ENCODE results near the gene CYSLTR2.
"Not testable (repeated sequence)": the region's sequence is repeated elsewhere in the genome, so short reads cannot be mapped to it uniquely, and the experiment has no call there.

The CYSLTR2 gene

GRCh38 chr13:48661107-48661506 is 7.4 kb downstream of the CYSLTR2 start:
- no peak for TF ChIP-seq CTCF (IDR thresholded peaks at IDR 0.05; ENCODE audit: low read depth, low read length)
- no peaks in the 10 kb centered on the region for H3K9me3 ChIP-seq (ENCODE audit: severe bottlenecking)
- no peaks in the 10 kb centered on the region for H3K36me3 ChIP-seq
- H3K27ac ChIP-seq, result no peak overlapping the region
- DNase-seq, result no peak
- H3K27me3 ChIP-seq (ENCODE audit: insufficient read depth, low read depth, severe bottlenecking), result no peaks in the 10 kb centered on the region
- no peak overlapping the region for H3K4me3 ChIP-seq (ENCODE audit: low read depth, low read length)

DNA sequence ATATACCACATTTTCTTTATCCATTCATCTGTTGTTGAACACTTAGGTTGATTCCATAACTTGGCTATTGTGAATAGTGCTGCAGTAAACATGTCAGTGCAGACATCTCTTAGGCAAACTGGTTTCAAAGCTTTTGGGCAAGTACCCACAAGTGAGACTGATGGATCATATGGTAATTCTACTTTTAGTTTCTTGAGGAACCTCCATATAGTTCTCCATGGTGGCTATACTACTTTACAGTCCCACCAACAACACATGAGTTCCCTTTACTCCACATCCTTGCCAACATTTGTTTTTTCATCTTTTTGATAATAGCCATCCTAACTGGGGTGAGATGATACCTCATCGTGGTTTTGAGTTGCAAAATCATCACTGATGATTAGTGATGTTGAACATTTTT is 8.5 kb downstream of the CYSLTR2 start:
- Histone ChIP-seq H3K27me3 (ENCODE audit: insufficient read depth, low read depth, severe bottlenecking) (no peaks in the 10 kb centered on the region), H3K4me3 (ENCODE audit: low read depth, low read length) (no peak overlapping the region), H3K9me3 (ENCODE audit: severe bottlenecking) (no peaks in the 10 kb centered on the region), H3K27ac (no peak overlapping the region), H3K36me3 (no peaks in the 10 kb centered on the region)
- no peak for TF ChIP-seq CTCF (IDR thresholded peaks at IDR 0.05; ENCODE audit: low read depth, low read length)
- no peak for DNase-seq

GRCh38 chr13:48667136-48667535 is 13.4 kb downstream of the CYSLTR2 start:
- Histone ChIP-seq H3K4me3 (ENCODE audit: low read depth, low read length) (no peak overlapping the region), H3K27me3 (ENCODE audit: insufficient read depth, low read depth, severe bottlenecking) (no peaks in the 10 kb centered on the region), H3K36me3 (no peaks in the 10 kb centered on the region), H3K27ac (no peak overlapping the region), H3K9me3 (ENCODE audit: severe bottlenecking) (no peaks in the 10 kb centered on the region)
- no peak for DNase-seq
- TF ChIP-seq CTCF (IDR thresholded peaks at IDR 0.05; ENCODE audit: low read depth, low read length), result no peak

GRCh38 chr13:48671421-48671820 is 17.7 kb downstream of the CYSLTR2 start:
- DNase-seq; H3K27ac ChIP-seq; H3K9me3 ChIP-seq (ENCODE audit: severe bottlenecking); H3K36me3 ChIP-seq; H3K4me3 ChIP-seq (ENCODE audit: low read depth, low read length); H3K27me3 ChIP-seq (ENCODE audit: insufficient read depth, low read depth, severe bottlenecking): not testable (repeated sequence)

DNA sequence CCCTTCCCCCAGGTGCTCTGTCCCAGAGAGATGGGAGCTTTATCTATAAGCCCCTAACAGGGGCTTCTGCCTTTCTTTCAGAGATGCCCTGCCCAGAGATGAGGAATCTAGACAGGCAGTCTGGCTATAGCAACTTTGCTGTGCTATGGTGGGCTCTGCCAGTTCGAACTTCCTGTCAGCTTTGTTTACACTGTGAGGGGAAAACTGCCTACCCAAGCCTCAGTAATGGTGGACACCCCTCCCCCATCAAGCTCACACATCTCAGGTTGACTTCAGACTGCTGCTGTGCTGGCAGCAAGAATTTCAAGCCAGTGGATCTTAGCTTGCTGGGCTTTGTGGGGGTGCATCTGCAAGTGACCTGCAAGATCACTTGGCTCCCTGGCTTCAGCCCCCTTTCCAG is 21.5 kb downstream of the CYSLTR2 start:
- no peak overlapping the region for H3K4me3 ChIP-seq (ENCODE audit: low read depth, low read length)
- H3K9me3 ChIP-seq (ENCODE audit: severe bottlenecking), result no peaks in the 10 kb centered on the region
- no peaks in the 10 kb centered on the region for H3K27me3 ChIP-seq (ENCODE audit: insufficient read depth, low read depth, severe bottlenecking)
- TF ChIP-seq CTCF (IDR thresholded peaks at IDR 0.05; ENCODE audit: low read depth, low read length), result no peak
- H3K27ac ChIP-seq, result no peak overlapping the region
- no peaks in the 10 kb centered on the region for H3K36me3 ChIP-seq
- no peak for DNase-seq

GRCh38 chr13:48678316-48678715 is 24.6 kb downstream of the CYSLTR2 start:
- Histone ChIP-seq H3K27me3 (ENCODE audit: insufficient read depth, low read depth, severe bottlenecking) (no peaks in the 10 kb centered on the region), H3K27ac (no peak overlapping the region), H3K9me3 (ENCODE audit: severe bottlenecking) (no peaks in the 10 kb centered on the region), H3K4me3 (ENCODE audit: low read depth, low read length) (no peak overlapping the region), H3K36me3 (no peaks in the 10 kb centered on the region)
- TF ChIP-seq CTCF (IDR thresholded peaks at IDR 0.05; ENCODE audit: low read depth, low read length), result no peak
- DNase-seq, result no peak

All from WERI-Rb-1 (cell line).